HG03064 (cell line): Measurements from ENCODE around the gene CYP46A1.
A peak's percentile ranks its signal among the peaks of the same experiment; 100 is the strongest.
"Not testable (repeated sequence)": the region's sequence is repeated elsewhere in the genome, so short reads cannot be mapped to it uniquely, and the experiment has no call there.

Experiments
- ATAC-seq: cut with Tn5 transposase; IDR thresholded peaks from one replicate; pipeline ENCODE4 v1.9.1; 2021; ENCODE audit warnings: low read depth; ENCODE audit not compliant: unreplicated experiment

CYP46A1 gene

GRCh38 chr14:99656171-99656570 is 27.9 kb upstream of the CYP46A1 start:
- no peak for ATAC-seq

- ATAC-seq, result no peak
These were observed 26.4 kb upstream of the CYP46A1 start for GRCh38 chr14:99657645-99658155.

- no peak for ATAC-seq
These were observed 25.8 kb upstream of the CYP46A1 start for GRCh38 chr14:99658218-99658845.

GRCh38 chr14:99659333-99659741 is 24.8 kb upstream of the CYP46A1 start:
- ATAC-seq, result no peak

- ATAC-seq, result no peak
These were observed 24.0 kb upstream of the CYP46A1 start for GRCh38 chr14:99660006-99660566.

- no peak for ATAC-seq
These were observed 23.3 kb upstream of the CYP46A1 start for GRCh38 chr14:99660794-99661193.

GRCh38 chr14:99661206-99661605 is 22.9 kb upstream of the CYP46A1 start:
- not testable (repeated sequence) for ATAC-seq

- no peak for ATAC-seq
These were observed 21.3 kb upstream of the CYP46A1 start for GRCh38 chr14:99662846-99663245.

GRCh38 chr14:99663386-99664057 is 20.6 kb upstream of the CYP46A1 start:
- ATAC-seq, result no peak

GRCh38 chr14:99664058-99664936 is 19.8 kb upstream of the CYP46A1 start:
- no peak for ATAC-seq

- ATAC-seq, result peak; percentile 62
These were observed 19.2 kb upstream of the CYP46A1 start for GRCh38 chr14:99664937-99665273.

GRCh38 chr14:99666533-99666932 is 17.6 kb upstream of the CYP46A1 start:
- no peak for ATAC-seq

GRCh38 chr14:99667045-99667444 is 17.1 kb upstream of the CYP46A1 start:
- ATAC-seq, result no peak

GRCh38 chr14:99667821-99668220 is 16.3 kb upstream of the CYP46A1 start:
- no peak for ATAC-seq

GRCh38 chr14:99668307-99669295 is 15.5 kb upstream of the CYP46A1 start:
- no peak for ATAC-seq

GRCh38 chr14:99670361-99671234 is 13.5 kb upstream of the CYP46A1 start:
- no peak for ATAC-seq

GRCh38 chr14:99671235-99672224 is 12.6 kb upstream of the CYP46A1 start:
- no peak for ATAC-seq
